Activated T-cell treated with anti-CD3 and anti-CD28 coated beads, Interleukin-2, amount 50 U/mL, for 72 hours (primary cell): Measurements from ENCODE around the gene PLOD2. TPM values are rescaled to one million over a fixed set of nuclear protein-coding genes. Genes with fewer than 3 reads are reported as not detected.

Experiments
- ATAC-seq, 2 donors: fragments of 150-1000 bp; cut with Tn5 transposase; replicated peaks in 1 of 2; 2 replicates each; pipeline ENCODE4 v1.10.0; 2021; ENCODE audit warnings: moderate library complexity in 2 of 2, mild to moderate bottlenecking in 1 of 2
- DNase-seq, 2 donors: peaks; one replicate each; pipeline ENCODE4 v3.0.0; 2021 to 2022; ENCODE audit warnings: mixed read lengths in 1 of 2
- H3K27ac Mint-ChIP-seq: one replicate; pipeline ENCODE4 v1.8.0; 2022; ENCODE audit warnings: mild to moderate bottlenecking, moderate library complexity, mixed read lengths
- H3K27me3 Mint-ChIP-seq: one replicate; pipeline ENCODE4 v1.8.0; 2022; ENCODE audit warnings: low read depth, mixed read lengths
- H3K36me3 Mint-ChIP-seq, 2 donors: one replicate each; pipeline ENCODE4 v1.8.0; 2022; ENCODE audit warnings: mixed read lengths in 2 of 2, mild to moderate bottlenecking in 1 of 2; ENCODE audit not compliant: insufficient read depth in 2 of 2
- H3K4me1 Mint-ChIP-seq: one replicate; pipeline ENCODE4 v1.8.0; 2022; ENCODE audit warnings: low read depth, mixed read lengths
- H3K4me3 Mint-ChIP-seq, 2 donors: one replicate each; pipeline ENCODE4 v1.8.0; 2022; ENCODE audit warnings: mild to moderate bottlenecking in 2 of 2, mixed read lengths in 2 of 2, moderate library complexity in 2 of 2
- H3K9me3 Mint-ChIP-seq, 2 donors: one replicate each; pipeline ENCODE4 v1.8.0; 2022; ENCODE audit warnings: mixed read lengths in 2 of 2
- total RNA-seq, 2 donors: library from RNA; stranded (reverse); gene quantifications; one replicate each; pipeline ENCODE4 v1.2.3, GENCODE V29; 2022

Gene PLOD2
- under 1 TPM; 0.17 to 0.90 TPM for total RNA-seq

DNA sequence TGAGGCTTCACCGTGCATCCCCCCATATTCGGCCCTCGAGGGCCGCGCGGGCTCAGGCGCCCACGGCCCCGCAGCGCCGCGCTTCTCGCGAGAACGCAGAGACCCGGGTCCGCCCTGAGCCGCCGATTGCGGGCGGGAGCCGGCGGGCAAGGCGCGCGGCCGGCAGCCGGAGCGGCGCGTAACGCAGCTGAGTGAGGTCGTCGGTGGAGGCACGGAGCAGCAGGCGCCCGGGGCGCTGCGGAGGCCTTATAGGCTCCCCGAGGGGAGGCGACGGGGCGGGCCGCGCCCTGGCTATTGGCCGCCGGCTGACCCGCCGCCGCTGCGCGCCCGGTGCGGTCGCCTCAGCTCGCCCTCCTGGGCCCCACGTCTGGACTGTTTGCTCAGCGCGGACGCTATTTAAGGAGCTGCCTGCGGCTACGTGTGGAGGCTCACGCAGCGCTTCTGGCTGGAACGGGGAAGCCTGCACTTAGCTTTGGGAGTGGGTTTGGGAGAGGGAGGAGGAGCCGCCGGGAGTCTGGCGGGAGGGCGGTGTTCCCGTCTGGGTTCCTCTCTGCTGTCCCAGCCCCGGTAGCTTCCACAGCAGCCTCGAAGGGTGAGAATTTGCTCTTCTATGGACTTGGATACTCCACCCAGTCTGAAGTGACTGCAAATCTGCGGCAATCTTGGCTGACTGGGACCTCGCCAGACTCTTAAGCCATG is at the start of gene PLOD2:
Gene PLOD2, minus strand, starts transcription at position 221 of the 699 bp plus-strand sequence. Its CDS starts 195 bp downstream, at position 26.
- ATAC-seq (peak; percentile 82 to 88), DNase-seq (peak; percentile 28 to 42)
- no peaks in the 10 kb centered on the region for H3K9me3 Mint-ChIP-seq
- H3K4me1 Mint-ChIP-seq = peaks cover 10% of the 10 kb centered on the region
- peaks cover 75% of the 10 kb centered on the region for H3K27me3 Mint-ChIP-seq
- peaks cover 2% of the 10 kb centered on the region in 2 donors for H3K36me3 Mint-ChIP-seq
- peak within 1 kb of the TSS; percentile 82 to 88 for H3K4me3 Mint-ChIP-seq
- no peak within 1 kb of the TSS for H3K27ac Mint-ChIP-seq

DNA sequence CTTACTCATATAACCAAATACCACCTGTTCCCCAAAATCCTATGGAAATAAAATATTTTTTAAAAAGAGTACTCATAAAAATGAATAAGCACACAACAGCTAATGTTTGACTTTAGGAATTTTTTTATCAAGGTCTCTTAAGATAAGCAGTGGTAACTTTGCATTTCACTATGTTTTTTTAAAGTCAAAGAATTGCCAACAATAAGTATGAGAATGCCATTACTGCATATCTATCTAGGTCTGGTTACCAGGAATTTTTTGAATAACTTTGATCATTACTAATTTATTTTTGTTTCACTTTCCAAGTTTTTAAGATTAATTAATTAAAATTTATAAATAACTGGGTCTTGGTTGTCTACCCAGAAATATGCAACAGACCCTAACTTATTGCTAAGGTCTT is 48.4 kb upstream of the PLOD2 start:
- H3K9me3 Mint-ChIP-seq = no peaks in the 10 kb centered on the region
- H3K27ac Mint-ChIP-seq = no peak overlapping the region
- H3K36me3 Mint-ChIP-seq = no peaks in the 10 kb centered on the region
- ATAC-seq = no peak
- H3K27me3 Mint-ChIP-seq = no peaks in the 10 kb centered on the region
- no peaks in the 10 kb centered on the region for H3K4me1 Mint-ChIP-seq
- no peak overlapping the region for H3K4me3 Mint-ChIP-seq
- DNase-seq = no peak

DNA sequence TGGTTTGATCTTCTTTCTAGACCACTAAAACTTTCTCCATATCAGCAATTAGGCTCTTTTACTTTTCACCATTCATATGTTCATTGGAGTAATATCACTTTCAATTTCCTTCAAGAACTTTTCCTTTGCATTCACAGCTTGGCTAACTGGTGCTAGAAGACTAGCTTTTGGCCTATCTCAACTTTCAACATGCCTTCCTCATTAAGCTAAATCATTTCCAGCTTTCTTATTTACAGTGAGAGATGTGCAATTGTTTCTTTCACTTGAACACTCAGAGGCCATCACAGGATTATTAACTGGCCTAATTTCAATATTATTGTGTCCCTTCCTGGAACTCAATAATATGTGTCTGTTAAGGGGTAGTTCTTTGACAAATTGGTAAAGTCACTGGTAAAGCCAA is 42.8 kb upstream of the PLOD2 start:
- Mint-ChIP-seq H3K27me3 (no peaks in the 10 kb centered on the region), H3K27ac (no peak overlapping the region), H3K4me1 (no peaks in the 10 kb centered on the region), H3K36me3 (no peaks in the 10 kb centered on the region), H3K9me3 (no peaks in the 10 kb centered on the region), H3K4me3 (no peak overlapping the region)
- ATAC-seq (no peak), DNase-seq (no peak)

DNA sequence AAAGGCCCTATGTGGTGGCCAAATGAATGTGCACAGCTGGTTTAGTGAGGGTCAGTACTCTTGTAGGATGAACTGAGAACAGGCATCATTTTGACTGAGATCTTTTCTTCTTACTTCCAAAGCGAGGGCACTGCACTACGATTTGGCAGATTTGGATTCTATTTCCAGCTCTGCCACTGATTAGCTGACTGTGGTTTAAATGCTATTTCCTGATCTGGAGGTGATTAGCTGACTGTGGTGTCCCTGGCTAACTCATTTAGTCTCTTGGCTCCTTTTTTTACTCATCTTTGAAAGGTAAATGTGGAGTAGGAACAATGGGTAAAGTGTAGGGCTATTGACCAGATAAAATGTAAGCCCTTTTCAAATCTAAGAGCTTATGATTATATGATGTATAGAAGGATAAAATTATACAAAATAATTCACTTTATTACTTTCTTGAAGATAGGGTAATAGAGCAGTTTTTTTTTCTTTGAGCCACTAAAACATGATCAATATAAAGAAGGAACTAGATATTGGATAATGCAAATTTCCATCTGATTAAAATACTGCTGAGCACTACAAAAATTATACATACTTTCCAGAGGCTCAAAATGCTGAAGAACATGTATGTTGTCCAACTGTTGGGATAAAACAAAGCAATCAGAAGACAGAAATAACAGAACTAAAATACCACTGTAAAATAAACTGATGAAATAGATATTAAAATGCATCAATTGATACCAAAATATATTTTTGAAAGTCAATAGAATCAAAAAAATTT is 39.7 kb upstream of the PLOD2 start:
- peaks cover 4% of the 10 kb centered on the region for H3K27me3 Mint-ChIP-seq
- ATAC-seq = no peak
- no peak overlapping the region for H3K27ac Mint-ChIP-seq
- H3K9me3 Mint-ChIP-seq = no peaks in the 10 kb centered on the region
- no peaks in the 10 kb centered on the region for H3K36me3 Mint-ChIP-seq
- H3K4me3 Mint-ChIP-seq = no peak overlapping the region
- no peaks in the 10 kb centered on the region for H3K4me1 Mint-ChIP-seq
- no peak for DNase-seq

DNA sequence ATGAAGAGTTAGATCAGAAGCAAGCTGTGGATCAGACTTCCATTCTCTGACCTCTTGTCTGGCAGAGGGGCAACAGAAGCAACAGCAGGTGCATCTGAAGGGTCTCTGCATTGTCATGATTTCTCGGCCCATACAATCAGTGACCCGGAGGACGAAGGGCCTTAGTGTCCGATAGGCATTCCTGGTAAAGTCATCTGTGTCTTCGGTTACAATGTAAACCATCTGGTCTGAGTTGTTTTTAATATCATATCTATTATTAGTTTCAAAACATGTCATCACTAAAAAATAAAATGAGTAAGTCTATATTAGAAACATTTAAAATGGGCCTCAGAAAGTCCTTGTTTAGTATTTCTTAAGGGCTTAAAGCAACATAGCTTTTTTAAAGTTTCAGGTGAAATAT is 38.8 kb upstream of the PLOD2 start:
- Mint-ChIP-seq H3K27ac (no peak overlapping the region), H3K36me3 (no peaks in the 10 kb centered on the region), H3K27me3 (peaks cover 4% of the 10 kb centered on the region), H3K4me1 (no peaks in the 10 kb centered on the region), H3K4me3 (no peak overlapping the region), H3K9me3 (no peaks in the 10 kb centered on the region)
- DNase-seq (no peak), ATAC-seq (no peak)

DNA sequence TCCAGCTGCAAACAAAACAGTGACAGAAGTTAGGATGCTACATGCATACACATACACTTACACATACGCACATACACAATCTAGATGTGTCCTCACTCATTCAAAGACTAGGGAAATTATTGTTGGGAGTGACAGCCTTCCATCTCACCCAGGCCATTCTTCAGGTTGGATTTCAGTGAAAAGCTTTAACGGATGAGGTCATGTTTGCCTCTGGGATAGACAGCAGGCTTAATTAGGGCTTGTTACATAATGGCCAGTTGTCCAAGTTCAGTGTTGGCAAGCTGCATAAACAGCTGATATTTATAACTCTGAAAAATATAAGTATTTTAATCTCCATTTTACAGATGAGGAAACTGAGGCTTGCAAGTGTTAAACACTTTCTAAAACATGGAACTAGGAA is 35.8 kb upstream of the PLOD2 start:
- H3K9me3 Mint-ChIP-seq = no peaks in the 10 kb centered on the region
- DNase-seq (no peak), ATAC-seq (no peak)
- H3K27ac Mint-ChIP-seq = no peak overlapping the region
- no peak overlapping the region for H3K4me3 Mint-ChIP-seq
- no peaks in the 10 kb centered on the region for H3K36me3 Mint-ChIP-seq
- H3K4me1 Mint-ChIP-seq = no peaks in the 10 kb centered on the region
- H3K27me3 Mint-ChIP-seq = peaks cover 4% of the 10 kb centered on the region

DNA sequence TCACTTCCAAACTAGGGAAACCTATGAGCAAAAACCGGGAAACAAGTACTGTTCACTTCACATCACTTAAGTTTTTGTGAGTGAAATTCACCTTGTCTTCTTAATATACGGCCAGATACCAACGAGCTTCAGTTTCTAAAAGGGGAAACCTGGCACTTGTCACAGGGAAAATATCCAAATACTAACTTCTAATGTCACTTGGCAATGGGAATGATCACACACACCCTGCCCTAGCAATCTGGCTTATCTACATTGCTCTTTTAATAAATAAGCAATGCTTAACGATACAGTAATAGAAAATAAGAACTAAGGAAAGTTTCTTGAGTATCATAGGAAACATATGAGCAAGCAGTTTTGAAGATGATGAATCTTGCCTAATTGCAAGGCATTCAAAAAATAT is 34.6 kb upstream of the PLOD2 start:
- no peak overlapping the region for H3K27ac Mint-ChIP-seq
- no peaks in the 10 kb centered on the region for H3K36me3 Mint-ChIP-seq
- no peak overlapping the region for H3K4me3 Mint-ChIP-seq
- H3K4me1 Mint-ChIP-seq = no peaks in the 10 kb centered on the region
- DNase-seq (no peak), ATAC-seq (no peak)
- no peaks in the 10 kb centered on the region for H3K9me3 Mint-ChIP-seq
- peaks cover 4% of the 10 kb centered on the region for H3K27me3 Mint-ChIP-seq

DNA sequence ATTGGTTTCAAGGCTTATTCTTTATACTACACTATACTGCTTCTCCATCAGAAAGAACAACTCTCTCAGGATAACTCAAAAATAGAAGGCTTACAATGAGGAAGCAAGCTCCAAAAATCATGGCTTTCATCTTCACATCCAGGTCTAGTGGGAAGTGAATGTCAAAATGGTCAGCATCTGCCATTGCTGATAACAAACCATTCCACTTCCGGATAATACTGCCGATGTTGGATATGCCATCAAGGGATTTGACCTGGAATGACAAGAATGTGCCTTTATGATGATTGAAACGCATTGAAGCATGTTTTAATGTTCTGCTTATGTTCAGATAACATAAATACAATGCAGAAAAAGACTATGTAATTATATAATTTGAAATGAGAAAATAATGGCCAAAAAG is 34.0 kb upstream of the PLOD2 start:
- no peak overlapping the region for H3K27ac Mint-ChIP-seq

DNA sequence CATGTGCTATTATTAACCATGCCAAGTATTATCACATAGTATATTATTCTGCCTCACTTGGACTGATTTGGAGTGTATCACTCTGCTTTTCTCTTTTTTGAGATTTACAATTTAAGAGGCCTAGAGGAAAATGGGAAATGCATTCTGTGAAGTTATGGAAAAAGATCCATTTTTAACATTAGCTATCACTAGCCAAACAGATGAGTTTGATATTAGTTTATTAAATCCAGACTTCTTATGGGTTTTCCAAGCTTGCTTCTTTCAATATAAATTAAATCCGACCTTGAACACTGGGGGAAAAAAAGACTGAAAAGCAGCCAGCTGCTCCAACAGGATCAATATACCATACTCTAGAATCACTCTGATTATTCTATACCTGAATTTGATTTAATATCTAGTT is 30.1 kb upstream of the PLOD2 start:
- H3K4me1 Mint-ChIP-seq = peaks cover 5% of the 10 kb centered on the region
- no peaks in the 10 kb centered on the region for H3K27me3 Mint-ChIP-seq
- H3K27ac Mint-ChIP-seq = no peak overlapping the region
- DNase-seq = no peak
- H3K4me3 Mint-ChIP-seq = no peak overlapping the region
- no peaks in the 10 kb centered on the region for H3K36me3 Mint-ChIP-seq
- no peaks in the 10 kb centered on the region for H3K9me3 Mint-ChIP-seq
- ATAC-seq = no peak

More for the DNA sequence above, 34.0 kb upstream of the PLOD2 start:
- DNase-seq (no peak), ATAC-seq (no peak)
- Mint-ChIP-seq H3K4me3 (no peak overlapping the region), H3K9me3 (no peaks in the 10 kb centered on the region), H3K27me3 (peaks cover 4% of the 10 kb centered on the region), H3K36me3 (no peaks in the 10 kb centered on the region), H3K4me1 (no peaks in the 10 kb centered on the region)

DNA sequence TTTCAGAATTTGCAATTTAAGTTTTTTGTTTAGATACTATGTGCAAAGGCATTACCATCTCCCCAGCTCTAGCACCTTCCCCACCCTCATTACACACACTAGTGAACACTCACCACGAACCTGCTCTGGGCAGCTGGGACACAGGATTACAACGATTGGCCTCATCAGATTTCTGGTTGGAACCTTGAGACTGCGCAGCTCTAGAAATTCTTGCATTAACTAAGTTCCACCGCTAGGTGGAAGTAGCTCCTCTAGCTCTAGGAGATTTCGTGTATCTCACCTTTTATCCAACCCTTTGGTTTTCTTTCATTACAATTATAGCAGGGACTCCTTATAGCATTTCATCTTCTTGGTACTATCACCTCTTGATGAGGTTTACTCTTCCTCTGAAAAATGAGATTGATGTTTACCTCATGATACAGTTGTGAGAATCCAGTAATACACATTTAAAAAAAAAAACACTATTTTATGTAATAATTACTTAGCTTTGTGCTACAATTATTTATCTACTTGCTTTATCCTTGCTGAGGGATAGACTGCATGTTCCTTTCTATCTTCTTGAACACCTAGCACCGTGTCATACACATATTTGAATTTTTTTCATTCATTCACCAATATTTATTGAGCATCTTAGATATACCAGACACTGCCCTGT is 28.7 kb upstream of the PLOD2 start:
- Mint-ChIP-seq H3K27me3 (no peaks in the 10 kb centered on the region), H3K4me3 (no peak overlapping the region), H3K36me3 (no peaks in the 10 kb centered on the region), H3K27ac (no peak overlapping the region), H3K4me1 (peaks cover 5% of the 10 kb centered on the region), H3K9me3 (no peaks in the 10 kb centered on the region)
- ATAC-seq = peak; percentile 47 to 51
- DNase-seq = peak in 1 of 2 donors; percentile 1

DNA sequence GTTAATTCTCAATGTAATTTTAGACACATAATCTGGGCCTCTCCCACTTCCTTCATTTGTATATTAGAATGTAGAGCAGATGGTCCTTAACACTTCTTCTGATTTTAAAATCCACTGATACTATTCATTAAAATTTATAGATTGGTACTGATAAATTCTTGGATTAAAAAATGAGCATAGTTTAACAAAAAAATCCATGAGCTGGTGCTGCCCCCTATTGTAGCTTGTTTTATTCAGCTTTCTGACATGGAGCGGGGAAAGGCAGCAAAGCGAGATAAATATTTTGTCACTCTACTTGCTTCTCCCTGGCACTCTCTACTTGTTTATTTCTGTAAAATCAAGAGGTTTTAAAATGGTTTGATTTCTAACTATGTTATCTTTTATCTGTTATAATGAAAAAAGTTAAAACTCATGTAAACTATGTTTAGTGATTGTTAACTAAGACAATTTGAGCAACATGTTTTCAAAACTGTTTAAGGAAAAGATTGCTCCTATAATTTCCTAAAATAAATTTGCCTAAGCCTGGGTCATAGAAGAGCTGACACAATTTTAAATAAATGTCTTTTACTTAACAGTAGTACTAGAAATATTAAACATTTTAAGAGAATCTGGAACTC is 26.5 kb upstream of the PLOD2 start:
- ATAC-seq = no peak
- H3K27me3 Mint-ChIP-seq = no peaks in the 10 kb centered on the region
- no peak overlapping the region for H3K4me3 Mint-ChIP-seq
- DNase-seq = no peak
- no peaks in the 10 kb centered on the region for H3K9me3 Mint-ChIP-seq
- no peaks in the 10 kb centered on the region for H3K36me3 Mint-ChIP-seq
- H3K27ac Mint-ChIP-seq = no peak overlapping the region
- peaks cover 5% of the 10 kb centered on the region for H3K4me1 Mint-ChIP-seq

DNA sequence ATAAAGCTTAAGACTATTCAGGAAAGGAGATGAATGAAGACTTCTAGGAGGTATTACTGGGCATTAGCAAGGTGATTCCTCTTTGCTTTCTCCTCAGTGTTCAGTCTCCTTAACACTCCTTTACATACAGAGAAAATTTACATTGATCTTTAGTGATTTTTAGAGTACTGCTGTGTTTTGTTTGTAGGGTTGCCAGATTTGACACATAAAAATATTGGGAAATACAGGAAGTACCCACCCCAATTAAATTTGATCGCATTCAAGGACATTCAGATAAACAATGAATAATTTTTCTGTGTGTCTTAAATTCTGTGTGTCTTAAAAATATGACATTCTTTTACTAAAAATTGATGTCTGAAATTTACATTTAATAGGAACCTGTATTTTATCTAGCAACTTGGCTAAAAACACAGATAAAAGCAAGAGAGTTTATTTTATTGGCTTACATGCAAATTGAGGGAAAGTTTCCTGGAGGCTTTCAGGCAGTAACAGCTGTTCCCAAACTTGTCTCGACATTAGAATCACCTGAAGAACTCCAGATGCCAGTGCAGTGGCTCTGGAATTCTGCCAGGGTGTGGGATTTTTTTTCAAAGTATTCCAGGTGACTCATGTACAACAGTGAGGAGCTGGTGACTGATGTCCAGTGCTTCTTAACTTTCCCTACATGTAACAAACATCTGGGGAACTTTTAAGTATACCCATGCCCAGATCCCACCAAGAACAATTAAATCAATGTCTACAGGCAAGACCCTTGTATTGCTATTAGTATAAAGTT is 23.4 kb upstream of the PLOD2 start:
- no peaks in the 10 kb centered on the region for H3K9me3 Mint-ChIP-seq
- no peak overlapping the region for H3K4me3 Mint-ChIP-seq
- ATAC-seq = no peak
- DNase-seq = no peak
- H3K4me1 Mint-ChIP-seq = peaks cover 2% of the 10 kb centered on the region
- no peaks in the 10 kb centered on the region for H3K27me3 Mint-ChIP-seq
- no peak overlapping the region for H3K27ac Mint-ChIP-seq
- no peaks in the 10 kb centered on the region for H3K36me3 Mint-ChIP-seq
